Raji (cell line): Measurements from ENCODE around the gene HEY2.

Experiments
- POLR2A ChIP-seq: IDR thresholded peaks from 2 replicates; pipeline ENCODE4 v1.6.1; 2011; ENCODE audit warnings: low read depth, low read length, control low read depth; ENCODE audit not compliant: insufficient read depth

The HEY2 gene

GRCh38 chr6:125753218-125753936 lies 3.9 kb downstream of the HEY2 start:
- TF ChIP-seq POLR2A, result no peak

- TF ChIP-seq POLR2A, result no peak
Observed at GRCh38 chr6:125753937-125754259, 4.5 kb downstream of the HEY2 start.

GRCh38 chr6:125754566-125754965 lies 5.1 kb downstream of the HEY2 start:
- no peak for TF ChIP-seq POLR2A

- no peak for TF ChIP-seq POLR2A
Observed at GRCh38 chr6:125759184-125759902, 9.9 kb downstream of the HEY2 start.

GRCh38 chr6:125759959-125760457 lies 10.6 kb downstream of the HEY2 start:
- no peak for TF ChIP-seq POLR2A

- TF ChIP-seq POLR2A, result no peak
Observed at GRCh38 chr6:125764121-125764671, 14.8 kb downstream of the HEY2 start.

- no peak for TF ChIP-seq POLR2A
Observed at GRCh38 chr6:125765944-125766343, 16.5 kb downstream of the HEY2 start.

- TF ChIP-seq POLR2A, result no peak
Observed at GRCh38 chr6:125766641-125767040, 17.2 kb downstream of the HEY2 start.

GRCh38 chr6:125769147-125769783 lies 19.8 kb downstream of the HEY2 start:
- no peak for TF ChIP-seq POLR2A

GRCh38 chr6:125773387-125774341 lies 24.2 kb downstream of the HEY2 start:
- TF ChIP-seq POLR2A, result no peak

GRCh38 chr6:125779924-125780539 lies 30.6 kb downstream of the HEY2 start:
- TF ChIP-seq POLR2A, result no peak

GRCh38 chr6:125780540-125781313 lies 31.3 kb downstream of the HEY2 start:
- peak; percentile 91 for TF ChIP-seq POLR2A

GRCh38 chr6:125781314-125781868 lies 32.0 kb downstream of the HEY2 start:
- TF ChIP-seq POLR2A, result no peak

GRCh38 chr6:125784365-125784764 lies 34.9 kb downstream of the HEY2 start:
- TF ChIP-seq POLR2A, result no peak

GRCh38 chr6:125787791-125788190 lies 38.4 kb downstream of the HEY2 start:
- TF ChIP-seq POLR2A, result no peak
